HCT116 (cell line): ENCODE results near the gene NTSR2. TPM values are rescaled to one million over a fixed set of nuclear protein-coding genes. Genes with fewer than 3 reads are reported as not detected.

ENCODE experiments used
- ATAC-seq: fragments of 200-7000 bp; cut with Tn5 transposase; 2 replicates; pipeline ENCODE4 v1.9.1; 2020; ENCODE audit warnings: mild to moderate bottlenecking, moderate library complexity
- BruUV-seq: library from RNA; stranded (reverse); fragments of 400-500 nt; replicated peaks from 2 replicates; lab custom pipeline; 2021; lab: Mats Ljungman, UMichigan
- CTCF ChIA-PET: fragments of 300-600 bp; sonication (Branson Sonifier 250); formaldehyde crosslinking; loops from one replicate; lab custom pipeline; 2021; ENCODE audit warnings: antibody characterized with exemption; lab: Charles Lee
- POLR2A ChIA-PET: fragments of 300-600, 350-600 bp; sonication (Branson Sonifier 250); formaldehyde crosslinking; loops from one replicate; lab custom pipeline; 2021; ENCODE audit warnings: antibody characterized with exemption; lab: Charles Lee
- RAD21 ChIA-PET, 2 experiments: fragments of 300-600 bp; sonication (Branson Sonifier 250); formaldehyde crosslinking; loops; one replicate each; lab custom pipeline; 2023; ENCODE audit warnings: low total read pairs in 2 of 2; ENCODE audit not compliant: uncharacterized antibody in 2 of 2, unreplicated experiment in 2 of 2, low non-redundant PET in 1 of 2; lab: Charles Lee
- DNase-seq: peaks from one replicate; pipeline ENCODE4 v3.0.0-alpha.2; 2010; ENCODE audit warnings: low read depth, low spot score
- H2AFZ ChIP-seq: fragments of 200-600 bp; shearing (Covaris generic), sonication (generic); 2 replicates; pipeline ENCODE4 v1.6.1; 2017; ENCODE audit warnings: low read depth, mixed run types, mixed read lengths, antibody characterized with exemption, low read length; ENCODE audit not compliant: poor library complexity, severe bottlenecking
- H3K27ac ChIP-seq: 2 replicates; pipeline ENCODE4 v1.5.1; 2012; ENCODE audit warnings: low read depth, low read length
- H3K27me3 ChIP-seq: fragments of 200-600 bp; sonication (generic); 2 replicates; pipeline ENCODE4 v1.6.1; 2016; ENCODE audit warnings: mixed run types, low read length, mixed read lengths; ENCODE audit not compliant: insufficient read depth
- H3K36me3 ChIP-seq, 2 experiments: fragments of 200-500 bp in 1 of 2; fragments of 200-600 bp in 1 of 2; sonication (Bioruptor generic) in 1 of 2; sonication (generic) in 1 of 2; 2 replicates each; pipeline versions ENCODE4 v1.5.1 to v1.6.1; 2014 to 2016; ENCODE audit warnings: low read length in 2 of 2, inconsistent platforms in 1 of 2, mixed read lengths in 1 of 2, mixed run types in 1 of 2; ENCODE audit not compliant: insufficient read depth in 2 of 2, control insufficient read depth in 1 of 2
- H3K4me1 ChIP-seq, 2 experiments: fragments of 200-600 bp in 1 of 2; sonication (generic) in 1 of 2; 2 replicates each; pipeline versions ENCODE4 v1.5.1 to v1.6.1; 2012 to 2017; ENCODE audit warnings: low read length in 2 of 2, inconsistent platforms in 1 of 2, mild to moderate bottlenecking in 1 of 2, mixed read lengths in 1 of 2, mixed run types in 1 of 2, moderate library complexity in 1 of 2; ENCODE audit not compliant: insufficient read depth in 2 of 2, control insufficient read depth in 1 of 2
- H3K4me2 ChIP-seq: fragments of 200-600 bp; sonication (generic); 2 replicates; pipeline ENCODE4 v1.6.1; 2017; ENCODE audit warnings: mixed run types, low read length, mixed read lengths
- H3K4me3 ChIP-seq, 2 experiments: fragments of 200-600 bp in 1 of 2; sonication (generic) in 1 of 2; replicated peaks in 1 of 2; 2 replicates each; pipeline ENCODE4 v1.5.1; 2011 to 2016; ENCODE audit warnings: low read length in 2 of 2, control low read depth in 1 of 2, low read depth in 1 of 2, mild to moderate bottlenecking in 1 of 2, mixed read lengths in 1 of 2, mixed run types in 1 of 2
- H3K79me2 ChIP-seq: fragments of 200-600 bp; sonication (generic); 2 replicates; pipeline ENCODE4 v1.6.1; 2017; ENCODE audit warnings: mild to moderate bottlenecking, mixed run types, low read length, moderate library complexity, mixed read lengths; ENCODE audit not compliant: insufficient read depth
- H3K9ac ChIP-seq: fragments of 200-600 bp; sonication (generic); 2 replicates; pipeline ENCODE4 v1.6.1; 2016; ENCODE audit warnings: low read length, mixed read lengths
- H3K9me2 ChIP-seq: fragments of 200-600 bp; sonication (generic), shearing (Covaris generic); 2 replicates; pipeline ENCODE4 v1.6.1; 2017; ENCODE audit warnings: mixed run types, mild to moderate bottlenecking, moderate library complexity; ENCODE audit not compliant: insufficient read depth
- H3K9me3 ChIP-seq, 2 experiments: fragments of 200-500 bp in 1 of 2; fragments of 200-600 bp in 1 of 2; sonication (Bioruptor generic) in 1 of 2; sonication (generic) in 1 of 2; 2 replicates each; pipeline ENCODE4 v1.6.1; 2014 to 2017; ENCODE audit warnings: low read length in 2 of 2, mixed read lengths in 2 of 2, inconsistent platforms in 1 of 2, low read depth in 1 of 2, mild to moderate bottlenecking in 1 of 2, mixed run types in 1 of 2, moderate library complexity in 1 of 2; ENCODE audit not compliant: control insufficient read depth in 1 of 2, insufficient read depth in 1 of 2
- H4K20me1 ChIP-seq: fragments of 200-600 bp; sonication (generic), shearing (Covaris generic); 2 replicates; pipeline ENCODE4 v1.6.1; 2017; ENCODE audit warnings: mixed run types, mild to moderate bottlenecking, moderate library complexity; ENCODE audit not compliant: insufficient read depth
- CBX3 ChIP-seq: IDR thresholded peaks from 2 replicates; pipeline ENCODE4 v1.6.1; 2012; ENCODE audit warnings: low read depth
- EGR1 ChIP-seq: IDR thresholded peaks from 2 replicates; pipeline ENCODE4 v1.6.1; 2012; ENCODE audit warnings: low read depth
- EZH2phosphoT487 ChIP-seq: fragments of 200-600 bp; IDR thresholded peaks from 2 replicates; pipeline ENCODE4 v1.6.1; 2018; ENCODE audit warnings: antibody characterized with exemption, borderline replicate concordance
- FOSL1 ChIP-seq: IDR thresholded peaks from 2 replicates; pipeline ENCODE4 v1.6.1; 2012; ENCODE audit warnings: low read depth
- POLR2A ChIP-seq: IDR thresholded peaks from 2 replicates; pipeline ENCODE4 v1.7.0; 2011; ENCODE audit warnings: borderline replicate concordance; ENCODE audit not compliant: insufficient read depth, insufficient read length; ENCODE audit errors: extremely low read depth
- POLR2AphosphoS5 ChIP-seq: IDR thresholded peaks from 2 replicates; pipeline ENCODE4 v1.6.1; 2011; ENCODE audit warnings: mild to moderate bottlenecking, low read depth, low read length, moderate library complexity
- intact Hi-C: fragments of 100-400 bp; cut with micrococcal nuclease; formaldehyde crosslinking; loops from 2 replicates; pipeline ENCODE4 v1.10.0; 2022
- total RNA-seq: library from RNA; stranded (reverse); gene quantifications from one replicate; pipeline ENCODE4 v1.2.1, GENCODE V29; 2021; ENCODE audit not compliant: unreplicated experiment
- TF ChIP-seq, protein P1 (sequence below), 3 experiments: fragments of 200-600 bp in 1 of 3; sonication (generic) in 1 of 3; IDR thresholded peaks in 2 of 3; conservative IDR thresholded peaks in 1 of 3; 2 replicates each; pipeline ENCODE4 v1.5.1; 2012 to 2017; ENCODE audit warnings: low read depth in 2 of 3, low read length in 2 of 3, antibody characterized with exemption in 1 of 3, borderline replicate concordance in 1 of 3, control low read depth in 1 of 3, mild to moderate bottlenecking in 1 of 3, mixed read lengths in 1 of 3, mixed run types in 1 of 3, moderate library complexity in 1 of 3; ENCODE audit not compliant: insufficient read depth in 1 of 3

Gene NTSR2
- total RNA-seq, 1 experiment from 2014 or later = not detected

DNA sequence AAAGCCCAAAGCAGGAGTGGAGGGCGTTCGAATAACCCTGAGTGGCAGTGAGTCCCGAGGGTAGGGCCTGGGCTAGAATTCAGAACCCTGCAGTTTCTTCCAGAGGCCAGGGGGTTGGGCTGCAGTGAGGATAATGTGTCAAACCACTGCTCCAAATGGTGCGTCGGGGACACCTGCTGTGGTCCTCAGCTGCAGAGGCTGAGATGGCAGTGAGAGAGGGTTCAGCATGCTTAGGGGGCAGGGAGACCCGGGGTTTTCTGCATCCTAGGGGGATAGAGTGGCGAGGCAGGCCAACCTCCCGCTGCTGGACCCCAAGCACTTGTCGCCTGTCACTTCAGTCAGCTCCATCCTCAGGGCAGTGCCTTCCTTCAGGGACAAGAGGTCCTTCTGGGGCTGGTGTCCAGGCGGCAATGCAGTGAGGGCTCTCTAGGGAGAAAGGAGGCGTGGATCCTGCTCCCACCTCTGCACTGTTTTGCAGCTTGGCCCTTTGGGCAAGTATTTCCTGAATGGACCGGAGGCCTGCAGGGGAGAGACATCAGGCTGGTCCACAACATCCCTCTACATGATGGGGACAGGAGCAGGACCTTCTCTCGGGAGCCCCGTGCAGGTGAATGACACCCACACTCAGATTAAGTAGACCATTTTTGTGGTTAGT, 8.4 kb upstream of the NTSR2 start:
- no peak overlapping the region for H3K27ac ChIP-seq
- no peak overlapping the region for H3K4me3 ChIP-seq
- H3K9me3 ChIP-seq = no peaks in the 10 kb centered on the region
- RAD21 ChIA-PET = no interaction called here
- H3K9me2 ChIP-seq = no peaks in the 10 kb centered on the region
- no peak for ATAC-seq
- no peak overlapping the region for H3K4me2 ChIP-seq
- H3K79me2 ChIP-seq = no peaks in the 10 kb centered on the region
- no peak overlapping the region for H3K9ac ChIP-seq
- POLR2A ChIA-PET = no interaction called here
- H4K20me1 ChIP-seq = no peaks in the 10 kb centered on the region
- BruUV-seq = no TSS peak
- TF ChIP-seq FOSL1 (no peak), EZH2phosphoT487 (no peak), EGR1 (no peak), CBX3 (no peak), POLR2AphosphoS5 (no peak), POLR2A (no peak)
- TF ChIP-seq, protein P1, sequence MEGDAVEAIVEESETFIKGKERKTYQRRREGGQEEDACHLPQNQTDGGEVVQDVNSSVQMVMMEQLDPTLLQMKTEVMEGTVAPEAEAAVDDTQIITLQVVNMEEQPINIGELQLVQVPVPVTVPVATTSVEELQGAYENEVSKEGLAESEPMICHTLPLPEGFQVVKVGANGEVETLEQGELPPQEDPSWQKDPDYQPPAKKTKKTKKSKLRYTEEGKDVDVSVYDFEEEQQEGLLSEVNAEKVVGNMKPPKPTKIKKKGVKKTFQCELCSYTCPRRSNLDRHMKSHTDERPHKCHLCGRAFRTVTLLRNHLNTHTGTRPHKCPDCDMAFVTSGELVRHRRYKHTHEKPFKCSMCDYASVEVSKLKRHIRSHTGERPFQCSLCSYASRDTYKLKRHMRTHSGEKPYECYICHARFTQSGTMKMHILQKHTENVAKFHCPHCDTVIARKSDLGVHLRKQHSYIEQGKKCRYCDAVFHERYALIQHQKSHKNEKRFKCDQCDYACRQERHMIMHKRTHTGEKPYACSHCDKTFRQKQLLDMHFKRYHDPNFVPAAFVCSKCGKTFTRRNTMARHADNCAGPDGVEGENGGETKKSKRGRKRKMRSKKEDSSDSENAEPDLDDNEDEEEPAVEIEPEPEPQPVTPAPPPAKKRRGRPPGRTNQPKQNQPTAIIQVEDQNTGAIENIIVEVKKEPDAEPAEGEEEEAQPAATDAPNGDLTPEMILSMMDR (IDR thresholded peaks at IDR 0.05 in 2 of 3, conservative IDR thresholded peaks at IDR 0.05 in 1 of 3; ENCODE audit: borderline replicate concordance in 1 of 3, insufficient read depth in 1 of 3, low read depth in 2 of 3, low read length in 2 of 3) = no peak
- H3K36me3 ChIP-seq = no peaks in the 10 kb centered on the region
- H3K27me3 ChIP-seq = no peaks in the 10 kb centered on the region
- H2AFZ ChIP-seq = no peak overlapping the region
- CTCF ChIA-PET = no interaction called here
- DNase-seq = no peak
- intact Hi-C loops = no loop called here
- H3K4me1 ChIP-seq = peaks cover 9 to 12% of the 10 kb centered on the region in 2 experiments; a peak in 2 of 4 replicates
